Heart right ventricle (tissue), 16 donors: ENCODE measurements around the gene MXD1. TPM values are rescaled to one million over a fixed set of nuclear protein-coding genes. Genes with fewer than 3 reads are reported as not detected.

ENCODE experiments used
- ATAC-seq, 8 donors: fragments of 200-7000 bp; cut with Tn5 transposase; one replicate each; pipeline ENCODE4 v1.9.1; 2020; ENCODE audit warnings: mild to moderate bottlenecking in 8 of 8, moderate library complexity in 8 of 8, moderate number of reproducible peaks in 1 of 8
- DNase-seq, 2 donors: peaks; one replicate each; pipeline ENCODE4 v3.0.0-alpha.2; 2020
- H3K27ac ChIP-seq, 10 donors: fragments of 200-600 bp; sonication (generic) in 2 of 10; one replicate each; pipeline versions ENCODE4 v1.5.0 to v1.8.0; 2020 to 2022; ENCODE audit warnings: mild to moderate bottlenecking in 3 of 10
- H3K27me3 ChIP-seq, 7 donors: fragments of 200-600 bp; one replicate each; pipeline ENCODE4 v1.8.0; 2021 to 2022; ENCODE audit warnings: mild to moderate bottlenecking in 2 of 7
- H3K36me3 ChIP-seq, 9 donors: fragments of 200-600 bp; sonication (generic) in 1 of 9; one replicate each; pipeline versions ENCODE4 v1.5.0 to v1.8.0; 2020 to 2022; ENCODE audit warnings: mild to moderate bottlenecking in 2 of 9
- H3K4me1 ChIP-seq, 9 donors: fragments of 200-600 bp; sonication (generic) in 1 of 9; one replicate each; pipeline versions ENCODE4 v1.5.0 to v1.8.0; 2020 to 2022; ENCODE audit warnings: mild to moderate bottlenecking in 4 of 9
- H3K4me3 ChIP-seq, 10 donors: fragments of 200-600 bp; sonication (generic) in 2 of 10; one replicate each; pipeline versions ENCODE4 v1.5.0 to v1.8.0; 2020 to 2022; ENCODE audit warnings: mild to moderate bottlenecking in 7 of 10, moderate library complexity in 2 of 10
- H3K9me3 ChIP-seq, 11 donors: fragments of 200-600 bp in 10 of 11; sonication (generic) in 2 of 11; one replicate each; pipeline versions ENCODE4 v1.5.0 to v1.8.0; 2013 to 2022; ENCODE audit warnings: mild to moderate bottlenecking in 2 of 11, control low read depth in 1 of 11, moderate library complexity in 1 of 11
- CTCF ChIP-seq, 9 donors: fragments of 200-600 bp; sonication (generic) in 2 of 9; IDR thresholded peaks; one replicate each; pipeline versions ENCODE4 v1.5.0 to v1.8.0; 2021 to 2022; ENCODE audit warnings: antibody characterized with exemption in 9 of 9, mild to moderate bottlenecking in 5 of 9, moderate library complexity in 1 of 9
- WGBS, 2 donors: extraction: QIAGEN DNeasy Blood & Tissue Kit; methylation state at CpG; one replicate each; pipeline ENCODE4 v1.1.7; 2013; ENCODE audit warnings: inconsistent platforms in 1 of 2; 5-methylcytosine and 5-hydroxymethylcytosine counted together
- intact Hi-C, 10 donors: fragments of 100-400 bp; cut with DNase I; formaldehyde crosslinking; loops; one replicate each; pipeline versions ENCODE4 v1.11.1 to v1.14.2; 2022
- polyA plus RNA-seq, 2 donors: library from polyadenylated mRNA; stranded (reverse); fragments of 200-250 nt; gene quantifications; one replicate each; pipeline ENCODE4 v1.2.3, GENCODE V29; 2013
- total RNA-seq, 10 donors: library from RNA; stranded (reverse); fragmentation: NEBNext Ultra II Directional in 3 of 10; extraction: Animal tissue kit (Norgen Biotek cat#: 25700) in 3 of 10; gene quantifications; one replicate each; pipeline versions ENCODE4 v1.2.1 to v1.2.4, GENCODE V29; 2021 to 2023
- donor health status: Arrhythmogenic right ventricular cardiomyopathy.
- donor health status: ischemic (EF 13 %, LVEDD 7.1; RV severe dilation, severe dysfunction).
- donor health status: healthy with polysubstance abuse.
- donor health status: DM: no; HTN: yes; CAD: no.
- donor health status: DM: no; HTN: no; CAD: no.
- donor health status: ischemic (EF 25% LVEDD 6.9; RV normal size, moderate dysfunction).
- donor health status: ischemic (EF 25% LVEDD 5.7; RV mildly dilated, moderate dysfunction).
- donor health status: healthy.
- donor health status: DM: yes; HTN: yes; CAD: no.
- donor health status: Ischemic cardiomyopathy.
- donor health status: ischemic (EF 35%, LVEDD 5.7; RV mildly dilated, moderate dysfunction).
- donor health status: nonischemic (EF 11% LVEDD 7.7; RV severe dilation, severe dysfunction).
- donor health status: DM: yes; HTN: yes; CAD: no.
- donor health status: PGD.
- donor health status: ischemic (EF 29% LVEDD 5.4; RV normal size, mild dysfunction).
- donor health status: nonischemic (EF 23%, LVEDD 6.1; RV moderate dilation, normal function).

Gene MXD1
- total and polyA plus RNA-seq, 12 donors = 2.0 to 11.6 (median 5.9) TPM

DNA sequence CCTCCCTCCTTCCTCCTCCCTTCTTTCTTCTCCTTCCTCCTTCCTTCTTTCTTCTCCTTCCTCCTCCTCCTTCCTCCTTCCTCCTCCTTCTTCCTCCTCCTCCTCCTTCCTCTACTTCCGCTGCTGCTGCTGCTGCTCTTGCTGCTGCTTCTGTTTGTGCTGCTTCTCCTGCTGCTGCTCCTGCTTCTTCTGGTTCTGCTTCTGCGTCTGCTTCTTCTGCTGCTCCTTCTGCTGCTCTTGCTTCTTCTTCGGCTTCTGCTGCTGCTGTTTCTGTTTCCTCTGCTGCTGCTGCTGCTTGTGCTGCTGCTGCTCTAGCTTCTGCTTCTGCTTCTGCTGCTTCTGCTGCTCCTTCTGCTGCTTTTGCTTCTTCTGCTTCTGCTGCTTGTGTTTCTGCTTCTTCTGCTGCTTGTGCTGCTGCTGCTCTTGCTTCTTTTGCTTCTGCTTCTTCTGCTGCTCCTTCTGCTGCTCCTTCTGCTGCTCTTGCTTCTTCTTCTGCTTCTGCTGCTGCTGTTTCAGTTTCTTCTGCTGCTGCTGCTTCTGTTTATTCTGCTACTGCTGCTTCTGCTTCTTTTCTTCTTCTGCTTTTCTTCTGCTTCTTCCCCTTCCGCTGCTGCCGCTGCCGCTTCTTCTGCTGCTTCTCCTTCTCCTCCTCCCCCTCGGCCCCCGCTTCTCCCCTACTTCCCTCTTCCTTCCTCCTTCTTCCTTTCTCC is 12.5 kb upstream of the MXD1 start:
- H3K36me3 ChIP-seq = peaks cover 0 to 97% (median 44%) of the 10 kb centered on the region in 9 donors
- 57 to 63% methylated on average over 8 of the region's 8 CpGs for WGBS, 2 donors

DNA sequence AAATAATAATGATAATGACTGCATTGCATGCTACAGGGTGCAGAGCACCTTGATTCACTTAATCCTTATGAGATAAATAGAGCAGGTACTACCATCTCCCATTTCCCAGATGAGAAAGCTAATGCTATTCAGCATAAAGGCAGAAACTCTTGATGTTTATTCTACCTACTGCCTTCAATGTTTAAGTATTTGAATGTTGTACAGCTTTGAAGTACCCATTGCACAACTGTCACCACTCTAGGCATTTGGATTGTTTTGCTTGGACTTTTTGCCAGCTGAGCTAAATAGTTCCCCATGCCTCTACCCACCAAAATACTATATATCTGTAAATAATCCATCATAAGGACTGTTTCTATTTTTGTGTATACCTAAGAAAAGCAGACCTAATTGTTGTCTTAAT is 7.7 kb upstream of the MXD1 start:
- Histone ChIP-seq H3K4me3 (no peak overlapping the region), H3K9me3 (peaks cover 0 to 6% (median 0%) of the 10 kb centered on the region in 11 donors), H3K27ac (no peak overlapping the region), H3K4me1 (peaks cover 0 to 10% (median 2%) of the 10 kb centered on the region in 9 donors), H3K36me3 (peaks cover 0 to 95% (median 31%) of the 10 kb centered on the region in 9 donors), H3K27me3 (no peaks in the 10 kb centered on the region)
- no peak for TF ChIP-seq CTCF (IDR thresholded peaks at IDR 0.05)
- DNase-seq (no peak), ATAC-seq (no peak)
- intact Hi-C loops = no loop called here

More for the DNA sequence above, 12.5 kb upstream of the MXD1 start:
- intact Hi-C loops = no loop called here
- TF ChIP-seq CTCF (IDR thresholded peaks at IDR 0.05) = no peak
- Histone ChIP-seq H3K27me3 (no peaks in the 10 kb centered on the region), H3K4me1 (peaks cover 0 to 21% (median 2%) of the 10 kb centered on the region in 9 donors), H3K4me3 (no peak overlapping the region), H3K9me3 (peaks cover 0 to 6% (median 0%) of the 10 kb centered on the region in 11 donors), H3K27ac (peak overlapping the region in 1 of 10 donors; percentile 65)
- ATAC-seq (no peak), DNase-seq (peak in 1 of 2 donors; percentile 24)

DNA sequence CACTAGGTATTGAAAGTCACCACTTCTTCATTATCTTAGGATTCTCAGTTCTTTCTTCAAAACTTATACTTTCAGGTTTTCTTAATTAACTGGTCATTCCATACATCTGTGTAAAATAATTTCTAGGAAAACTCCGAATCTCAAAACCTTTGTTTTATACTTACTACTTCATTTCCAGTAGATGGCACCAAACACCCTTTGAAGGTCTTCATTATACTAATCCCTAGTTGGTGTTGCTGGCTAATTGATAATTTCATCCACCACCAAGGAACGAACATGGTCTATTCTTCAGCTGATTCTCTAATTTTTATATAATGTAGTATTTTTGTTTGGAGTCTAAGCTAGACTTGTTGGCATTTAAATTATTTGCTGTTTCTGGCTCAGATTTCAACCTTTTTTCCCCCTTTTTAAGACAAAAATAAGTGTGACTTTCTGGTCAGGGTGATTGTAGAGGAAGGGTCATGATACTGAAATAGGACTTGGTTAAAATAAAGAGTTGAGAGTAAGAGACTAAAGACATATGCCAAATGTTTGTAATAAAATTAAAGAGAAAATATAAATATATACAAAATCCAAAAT is 2.8 kb upstream of the MXD1 start:
- Histone ChIP-seq H3K36me3 (peaks cover 0 to 57% (median 6%) of the 10 kb centered on the region in 9 donors), H3K9me3 (no peaks in the 10 kb centered on the region), H3K4me3 (no peak overlapping the region), H3K27ac (peak overlapping the region in 1 of 10 donors; percentile 96), H3K4me1 (peaks cover 0 to 40% (median 24%) of the 10 kb centered on the region in 9 donors), H3K27me3 (no peaks in the 10 kb centered on the region)
- intact Hi-C loops = loop anchor here (1.0 to 10.0 kb wide), 10 partner anchors 155 to 390 kb away; partner anchors contain the start of genes FAM136A (in 5 of the 10), SNRPG (in 2 of the 10) and PCBP1 (in 1 of the 10)
- peak; percentile 26 to 81 (median 67) for TF ChIP-seq CTCF (IDR thresholded peaks at IDR 0.05)
- DNase-seq (peak in 1 of 2 donors; percentile 27), ATAC-seq (no peak)
- 0 to 4% methylated on average over 2 of the region's 2 CpGs for WGBS, 2 donors

GRCh38 chr2:69914164-69914949 is 552 bp upstream of the MXD1 start:
- H3K36me3 ChIP-seq = peaks cover 0 to 57% (median 0%) of the 10 kb centered on the region in 9 donors
- H3K27me3 ChIP-seq = no peaks in the 10 kb centered on the region
- peak; percentile 93 to 98 (median 96) for ATAC-seq
- peak overlapping the region; percentile 80 to 97 (median 96) for H3K27ac ChIP-seq
- H3K4me1 ChIP-seq = peaks cover 0 to 59% (median 34%) of the 10 kb centered on the region in 9 donors
- peak; percentile 97 to 100 for DNase-seq
- WGBS, 2 donors = 0% methylated on average over 56 of the region's 56 CpGs
- H3K9me3 ChIP-seq = no peaks in the 10 kb centered on the region
- TF ChIP-seq CTCF (IDR thresholded peaks at IDR 0.05) = peak in 5 of 9 donors; percentile 29 to 53 (median 36)
- intact Hi-C loops = loop anchor here (1.0 to 10.0 kb wide), 12 partner anchors 20 to 388 kb away; partner anchors contain the start of genes FAM136A (in 4 of the 10), PCBP1 (in 2 of the 10) and SNRPG (in 2 of the 10)
- H3K4me3 ChIP-seq = peak overlapping the region; percentile 45 to 95 (median 71)
